HAP-1 (cell line): ENCODE results near the gene NSD1.
"Not testable (repeated sequence)": the region's sequence is repeated elsewhere in the genome, so short reads cannot be mapped to it uniquely, and the experiment has no call there.

ENCODE experiments used
- DNase-seq, 2 experiments: peaks; one replicate each; pipeline ENCODE4 v3.0.0-alpha.2; 2016 to 2020; ENCODE audit warnings: low spot score in 2 of 2
- H3K27me3 ChIP-seq: fragments of 250-450 bp; sonication (Bioruptor Pico); 2 replicates; pipeline ENCODE4 v1.5.1; 2020; ENCODE audit warnings: low read depth, mild to moderate bottlenecking, moderate library complexity
- H3K36me3 ChIP-seq: fragments of 250-450 bp; sonication (Bioruptor Pico); replicated peaks from 2 replicates; pipeline ENCODE4 v1.5.1; 2020; ENCODE audit warnings: mild to moderate bottlenecking
- H3K4me1 ChIP-seq: fragments of 250-450 bp; sonication (Bioruptor Pico); 2 replicates; pipeline ENCODE4 v1.5.1; 2020; ENCODE audit warnings: mild to moderate bottlenecking
- H3K4me3 ChIP-seq: fragments of 250-450 bp; sonication (Bioruptor Pico); 2 replicates; pipeline ENCODE4 v1.5.1; 2020; ENCODE audit warnings: mild to moderate bottlenecking, moderate library complexity
- H3K9me3 ChIP-seq: fragments of 250-450 bp; sonication (Bioruptor Pico); 2 replicates; pipeline ENCODE4 v1.5.1; 2020; ENCODE audit warnings: mild to moderate bottlenecking, moderate library complexity
- in situ Hi-C: fragments of 300-500 bp; cut with MboI; formaldehyde crosslinking; loops from 3 replicates; pipeline ENCODE4 v1.14.3; 2020; ENCODE audit warnings: low sequenced_read_pairs, inconsistent platforms, mixed read lengths

Gene NSD1

GRCh38 chr5:177339107-177339638 is 205.6 kb downstream of the NSD1 start:
- Histone ChIP-seq H3K27me3 (no peaks in the 10 kb centered on the region), H3K9me3 (no peaks in the 10 kb centered on the region), H3K36me3 (peaks cover 47% of the 10 kb centered on the region), H3K4me1 (no peaks in the 10 kb centered on the region), H3K4me3 (no peak overlapping the region)
- in situ Hi-C loops: no loop called here
- DNase-seq: no peak

DNA sequence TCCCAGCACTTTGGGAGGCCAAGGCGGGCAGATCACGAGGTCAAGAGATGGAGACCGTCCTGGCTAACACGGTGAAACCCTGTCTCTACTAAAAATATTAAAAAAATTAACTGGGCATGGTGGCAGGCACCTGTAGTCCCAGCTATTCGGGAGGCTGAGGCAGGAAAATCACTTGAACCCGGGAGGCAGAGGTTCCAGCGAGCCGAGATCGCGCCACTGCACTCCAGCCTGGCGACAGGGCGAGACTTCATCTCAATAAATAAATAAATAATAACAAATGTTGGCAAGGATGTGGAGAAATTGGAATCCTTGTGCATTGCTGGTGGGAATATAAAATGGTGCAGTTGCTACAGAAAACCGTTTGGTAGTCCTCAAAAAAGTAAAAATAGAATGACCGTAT is 209.4 kb downstream of the NSD1 start:
- H3K9me3 ChIP-seq, DNase-seq, H3K4me3 ChIP-seq, H3K27me3 ChIP-seq, H3K4me1 ChIP-seq, in situ Hi-C loops: not testable (repeated sequence)
- H3K36me3 ChIP-seq: peaks cover 30% of the 10 kb centered on the region

- in situ Hi-C loops: no loop called here
- Histone ChIP-seq H3K9me3 (no peaks in the 10 kb centered on the region), H3K36me3 (peaks cover 30% of the 10 kb centered on the region), H3K27me3 (no peaks in the 10 kb centered on the region), H3K4me1 (no peaks in the 10 kb centered on the region), H3K4me3 (no peak overlapping the region)
- DNase-seq: no peak
These were observed 210.2 kb downstream of the NSD1 start for GRCh38 chr5:177343777-177344176.

DNA sequence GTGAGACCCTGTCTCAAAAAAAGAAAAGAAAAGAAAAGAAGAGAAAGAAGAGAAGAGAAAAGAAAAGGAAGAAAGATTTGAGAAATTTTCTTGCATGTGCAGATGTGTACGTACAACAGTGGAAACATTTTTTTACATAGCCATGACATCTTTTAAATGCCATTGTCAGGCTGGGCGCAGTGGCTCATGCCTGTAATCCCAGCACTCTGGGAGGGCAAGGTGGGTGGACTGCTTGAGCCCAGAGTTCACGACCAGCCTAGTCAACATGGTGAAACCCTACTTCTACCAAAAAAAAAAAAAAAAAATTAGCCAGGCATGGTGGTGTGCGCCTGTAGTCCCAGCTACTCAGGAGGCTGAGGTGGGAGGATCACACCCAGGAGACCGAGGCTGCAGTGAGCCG is 211.3 kb downstream of the NSD1 start:
- in situ Hi-C loops: no loop called here
- peaks cover 28% of the 10 kb centered on the region for H3K36me3 ChIP-seq

DNA sequence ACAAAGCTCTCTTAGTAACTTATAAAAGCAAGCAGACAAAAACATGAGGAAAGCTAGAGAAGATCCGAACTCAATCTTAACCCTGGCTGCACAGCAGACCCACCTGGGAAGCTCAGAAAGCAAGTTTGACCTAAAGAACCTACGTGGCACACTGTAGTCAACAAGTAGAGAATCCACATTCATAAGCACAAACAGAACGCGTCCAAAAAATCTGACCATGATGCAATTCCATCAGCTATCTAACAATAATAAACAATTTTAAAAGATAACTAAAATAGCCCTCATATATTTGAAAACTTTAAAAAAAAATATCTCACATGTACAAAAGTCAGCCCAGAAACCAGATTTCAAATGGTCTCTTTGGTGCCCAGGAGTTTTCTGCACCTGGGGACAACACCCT is 213.2 kb downstream of the NSD1 start:
- DNase-seq: no peak
- Histone ChIP-seq H3K9me3 (no peaks in the 10 kb centered on the region), H3K4me1 (peaks cover 10% of the 10 kb centered on the region), H3K27me3 (no peaks in the 10 kb centered on the region), H3K36me3 (peaks cover 21% of the 10 kb centered on the region), H3K4me3 (no peak overlapping the region)
- in situ Hi-C loops: no loop called here

More for the DNA sequence above, 211.3 kb downstream of the NSD1 start:
- Histone ChIP-seq H3K27me3 (no peaks in the 10 kb centered on the region), H3K9me3 (no peaks in the 10 kb centered on the region), H3K4me1 (peaks cover 4% of the 10 kb centered on the region; the same call in 1 of the 2 replicates), H3K4me3 (no peak overlapping the region)
- no peak for DNase-seq

GRCh38 chr5:177347699-177348098 is 214.1 kb downstream of the NSD1 start:
- H3K4me1 ChIP-seq: peaks cover 10% of the 10 kb centered on the region
- in situ Hi-C loops: no loop called here
- H3K4me3 ChIP-seq: no peak overlapping the region
- H3K36me3 ChIP-seq: peaks cover 17% of the 10 kb centered on the region; the same call in 1 of the 2 replicates
- no peak for DNase-seq
- no peaks in the 10 kb centered on the region for H3K9me3 ChIP-seq
- H3K27me3 ChIP-seq: no peaks in the 10 kb centered on the region

DNA sequence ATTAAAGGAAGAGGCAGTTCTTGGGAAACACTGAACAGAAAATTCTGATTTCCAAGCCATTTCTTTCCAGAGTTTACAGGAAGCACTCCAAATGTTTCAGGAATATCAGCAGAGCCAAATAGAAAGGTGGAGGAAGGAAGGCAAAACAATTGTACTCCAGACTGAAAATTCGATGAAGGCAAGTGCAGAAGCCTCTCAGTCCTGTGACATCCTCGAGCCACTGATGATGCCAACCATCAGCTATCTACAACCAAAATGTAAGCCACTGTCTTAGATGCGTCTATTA is 215.7 kb downstream of the NSD1 start:
- Histone ChIP-seq H3K36me3 (peaks cover 17% of the 10 kb centered on the region; the same call in 1 of the 2 replicates), H3K4me1 (peaks cover 10% of the 10 kb centered on the region)
- in situ Hi-C loops: no loop called here

DNA sequence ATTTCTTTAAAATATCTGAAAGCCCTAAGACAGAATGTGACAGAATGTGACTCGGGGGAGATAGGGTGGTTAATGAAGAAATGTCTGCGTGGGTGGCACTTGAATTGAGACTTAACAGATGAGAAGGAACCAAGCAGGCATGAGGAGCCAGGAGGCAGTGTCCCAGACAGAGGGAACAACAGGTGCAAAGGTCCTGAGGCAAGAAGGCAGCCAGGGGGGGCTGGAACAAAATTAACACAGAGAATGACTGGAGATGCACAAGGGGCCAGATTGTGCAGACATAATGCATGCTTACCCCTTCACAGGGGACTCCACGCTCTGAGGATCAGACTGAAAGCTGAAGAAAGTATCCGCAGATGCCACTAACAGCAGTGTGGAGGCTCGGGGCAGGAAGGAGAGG is 216.2 kb downstream of the NSD1 start:
- no peaks in the 10 kb centered on the region for H3K27me3 ChIP-seq
- H3K36me3 ChIP-seq: peaks cover 17% of the 10 kb centered on the region; the same call in 1 of the 2 replicates
- no peak overlapping the region for H3K4me3 ChIP-seq
- no peaks in the 10 kb centered on the region for H3K9me3 ChIP-seq
- H3K4me1 ChIP-seq: peaks cover 10% of the 10 kb centered on the region
- no peak for DNase-seq
- in situ Hi-C loops: no loop called here

More for the DNA sequence above, 215.7 kb downstream of the NSD1 start:
- H3K27me3 ChIP-seq: no peaks in the 10 kb centered on the region
- no peak overlapping the region for H3K4me3 ChIP-seq
- no peak for DNase-seq
- no peaks in the 10 kb centered on the region for H3K9me3 ChIP-seq
